Hematopoietic multipotent progenitor cell treated with erythropoietin and hydrocortisone succinate and interleukin-3 and kit ligand, for 4 days (in vitro differentiated cells): ENCODE measurements around the gene SNX9.
A peak's percentile ranks its signal among the peaks of the same experiment; 100 is the strongest.
"Not testable (repeated sequence)": the region's sequence is repeated elsewhere in the genome, so short reads cannot be mapped to it uniquely, and the experiment has no call there.

Source experiments
- DNase-seq: peaks from one replicate; pipeline ENCODE4 v3.0.0-alpha.2; 2015

The SNX9 gene

DNA sequence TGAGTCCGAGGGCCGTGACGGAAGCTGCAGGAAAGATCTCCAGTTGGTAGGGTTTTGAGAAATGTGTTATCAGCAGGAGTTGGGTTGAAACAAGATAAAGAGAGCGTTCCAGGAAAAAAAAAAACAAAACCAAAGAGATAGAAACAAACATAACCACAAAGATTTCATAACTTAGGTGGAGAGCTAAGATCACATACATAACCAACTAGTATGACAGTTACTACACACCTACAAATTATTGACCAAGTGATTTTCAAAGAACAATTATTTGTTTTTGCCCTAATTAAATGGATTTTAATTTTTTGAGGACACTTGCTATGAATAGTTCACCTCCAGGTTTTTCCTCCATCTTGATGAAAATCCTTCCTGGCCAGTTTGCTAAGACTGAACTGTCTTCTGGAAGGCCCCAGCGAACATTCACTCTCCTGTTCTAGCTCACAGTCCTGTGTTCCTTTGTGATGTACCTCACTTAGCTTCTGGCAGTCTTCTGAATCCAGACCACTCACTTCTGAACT, 69.4 kb downstream of the SNX9 start:
- DNase-seq: peak; percentile 74

DNA sequence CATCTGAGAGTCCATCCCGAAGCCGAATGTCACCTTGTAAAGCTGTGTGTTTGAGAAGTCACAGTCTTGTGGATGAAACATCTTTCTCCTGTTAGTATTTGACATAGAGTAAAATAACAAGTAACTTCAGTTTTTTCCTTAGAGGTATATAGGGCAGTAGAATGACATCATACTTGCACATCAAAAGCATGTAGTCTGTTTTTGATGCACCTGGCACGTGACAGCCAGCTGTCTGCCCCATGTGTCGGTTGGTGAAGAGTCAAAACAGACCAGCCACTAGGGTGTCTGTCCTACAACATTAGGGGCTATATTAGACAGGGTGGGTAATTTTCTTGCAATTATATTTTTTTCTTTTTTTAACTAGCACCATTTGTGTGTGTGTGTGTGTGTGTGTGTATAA, 70.2 kb downstream of the SNX9 start:
- DNase-seq: no peak

DNA sequence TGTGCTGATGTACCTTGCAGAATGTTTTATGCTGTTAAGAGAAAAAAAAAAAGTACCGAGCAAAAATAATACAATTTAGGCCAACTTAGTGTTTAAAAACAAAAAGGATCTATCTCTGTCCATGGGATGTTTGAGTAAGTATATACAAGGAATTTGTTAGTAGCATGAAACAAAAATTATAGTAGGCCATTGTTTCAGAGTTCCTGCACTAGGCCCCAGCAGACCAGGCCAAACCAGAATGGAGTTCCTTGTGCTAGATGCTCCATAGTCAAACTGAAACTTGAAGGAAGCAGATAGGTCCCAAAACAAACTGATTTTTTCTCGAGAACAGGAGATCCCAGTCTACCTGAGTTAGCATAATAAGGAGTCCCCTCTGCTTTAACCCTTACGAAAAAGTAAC, 72.5 kb downstream of the SNX9 start:
- no peak for DNase-seq

DNA sequence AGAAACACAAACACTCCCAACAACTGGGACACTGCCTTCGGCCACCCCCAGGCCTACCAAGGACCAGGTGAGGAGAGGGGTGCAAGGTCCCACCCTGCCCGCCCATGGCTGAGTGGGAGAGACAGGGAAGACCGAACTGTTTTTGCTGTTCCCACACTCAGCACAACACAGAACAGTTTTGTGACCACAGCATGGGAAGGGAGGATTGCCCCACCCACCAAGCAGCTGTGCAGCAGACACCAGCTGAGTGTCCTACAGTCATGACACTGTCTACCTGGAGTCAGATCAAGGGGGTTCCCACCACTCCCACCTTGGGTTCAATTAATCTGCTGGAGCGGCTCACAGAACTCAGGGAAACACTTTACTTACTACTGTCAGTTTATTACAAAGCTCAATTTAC, 73.9 kb downstream of the SNX9 start:
- no peak for DNase-seq

DNA sequence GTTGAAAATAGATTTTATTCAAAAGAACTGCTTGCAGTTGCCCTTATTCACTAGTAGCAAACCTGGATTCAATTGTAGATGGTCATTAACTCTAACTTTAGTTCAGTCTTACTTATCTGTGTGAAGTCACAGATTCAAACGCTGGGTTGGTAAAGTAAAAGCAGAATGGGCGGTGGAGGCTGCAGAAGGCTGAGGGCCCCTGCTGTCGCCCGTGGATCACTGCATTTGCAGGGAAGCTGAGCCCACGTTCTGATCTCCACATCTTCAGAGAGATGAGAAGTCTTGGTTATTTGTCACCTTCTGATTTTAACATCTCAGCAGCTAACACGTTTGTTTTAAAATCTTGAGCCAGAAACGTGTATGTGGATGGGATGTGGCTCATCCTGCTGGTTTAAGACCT, 75.1 kb downstream of the SNX9 start:
- peak; percentile 27 for DNase-seq

DNA sequence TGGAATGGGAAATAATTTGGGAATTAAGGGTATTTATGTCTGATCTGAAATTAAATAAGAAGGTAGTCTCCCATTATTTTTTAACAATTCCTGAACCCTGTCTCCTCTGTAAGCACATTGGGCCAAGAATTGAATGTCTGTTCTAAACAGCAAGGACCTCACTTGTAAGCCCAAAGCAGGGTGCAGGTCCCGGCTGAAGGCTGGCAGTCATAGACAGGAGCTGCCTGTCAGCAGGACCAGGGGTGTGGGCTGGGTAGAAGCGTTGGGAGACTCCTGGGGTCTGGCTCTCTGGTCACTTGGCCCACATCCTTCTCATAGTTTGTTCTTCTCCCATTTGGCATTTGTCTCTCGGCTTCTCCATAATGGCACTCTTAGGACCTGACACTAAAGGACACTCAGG, 75.6 kb downstream of the SNX9 start:
- DNase-seq: no peak

DNA sequence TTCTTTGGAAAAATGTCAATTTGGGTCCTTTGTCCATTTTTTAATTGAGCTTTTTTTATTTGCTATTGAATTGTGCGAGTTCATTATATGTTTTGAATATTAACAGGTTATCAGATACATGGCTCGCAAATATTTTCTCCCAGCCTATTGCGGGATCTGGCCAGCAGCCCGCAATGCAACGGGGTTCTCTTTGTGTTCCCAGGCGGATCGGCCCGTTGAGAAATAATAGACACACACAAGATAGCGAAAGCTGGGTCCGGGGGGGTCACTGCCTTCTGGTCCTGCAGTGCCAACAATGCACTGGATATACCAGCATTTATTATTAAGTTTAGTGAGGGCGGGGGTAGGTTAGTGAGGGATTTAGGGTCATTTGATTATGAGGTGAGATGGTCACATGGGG, 77.2 kb downstream of the SNX9 start:
- DNase-seq: not testable (repeated sequence)

DNA sequence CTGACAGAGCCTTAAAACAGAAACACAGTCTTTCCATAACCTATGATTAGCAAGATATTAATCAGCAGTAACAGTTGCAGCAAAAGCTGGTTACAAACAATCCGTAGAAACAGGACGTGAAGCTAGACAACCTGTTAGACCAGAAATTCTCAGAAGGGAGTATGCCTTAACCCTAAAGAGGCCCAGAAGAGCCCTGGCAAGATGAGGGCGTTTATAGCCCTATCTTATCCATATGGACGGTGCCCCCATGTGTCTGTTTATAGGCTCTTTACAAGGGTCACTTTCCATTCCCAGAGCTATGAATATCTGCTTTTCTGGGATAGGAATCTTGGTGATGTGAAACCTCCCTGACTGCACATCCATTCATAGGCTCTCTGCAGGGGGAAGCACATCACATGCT, 77.7 kb downstream of the SNX9 start:
- DNase-seq: not testable (repeated sequence)

DNA sequence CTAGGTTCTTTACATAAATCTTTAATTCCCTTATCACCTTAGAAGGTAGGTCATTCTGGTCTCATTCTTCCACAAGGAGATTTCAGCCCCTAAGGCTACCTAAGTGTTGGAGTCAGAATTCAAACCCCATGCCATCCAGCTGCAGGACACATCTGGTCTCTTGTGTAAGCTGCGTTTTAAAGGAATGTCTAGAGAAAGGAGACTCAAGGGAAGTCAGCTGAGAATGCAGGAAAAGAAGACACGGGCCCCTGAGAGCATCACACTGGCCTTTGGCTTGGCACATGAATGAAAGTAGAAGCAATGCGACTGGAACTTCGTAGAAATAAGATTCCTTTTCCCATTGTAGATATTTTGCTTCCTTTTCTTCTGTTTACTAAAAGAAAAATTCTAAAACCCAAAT, 82.0 kb downstream of the SNX9 start:
- no peak for DNase-seq

DNA sequence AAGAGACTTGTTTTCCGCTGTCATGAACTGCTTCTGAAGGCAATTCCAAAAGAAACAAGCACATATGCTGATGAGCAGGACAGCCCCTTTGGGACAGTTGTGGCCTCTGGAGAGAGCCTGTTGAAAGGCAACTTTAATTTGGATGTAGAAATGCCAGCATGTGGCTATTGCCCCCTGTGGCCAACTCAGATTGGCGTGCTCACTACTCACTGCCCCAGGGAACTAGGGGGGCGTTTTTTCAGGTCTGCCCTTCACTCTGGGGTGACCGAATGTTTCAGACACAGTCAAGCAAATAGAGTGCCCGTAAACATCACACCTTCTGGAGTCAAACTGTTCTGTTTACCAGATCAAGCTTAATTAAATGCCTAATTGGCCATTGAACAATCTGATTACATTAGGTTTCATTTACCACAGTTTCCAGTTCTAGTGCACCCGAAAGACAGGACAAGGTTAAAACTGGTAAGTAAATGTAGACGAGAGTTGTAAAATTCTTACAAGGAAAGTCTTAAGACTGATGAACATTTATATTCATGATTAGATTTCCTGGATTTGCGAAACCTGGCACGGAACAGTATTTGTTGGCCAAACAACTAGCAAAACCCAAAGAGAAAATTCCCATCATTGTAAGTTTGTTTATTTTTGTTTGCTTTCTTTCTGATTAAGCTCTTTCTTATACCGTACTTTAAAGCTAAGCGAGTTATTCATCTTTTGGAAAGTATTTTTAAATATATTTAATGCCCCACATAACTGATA, 82.7 kb downstream of the SNX9 start:
- no peak for DNase-seq

DNA sequence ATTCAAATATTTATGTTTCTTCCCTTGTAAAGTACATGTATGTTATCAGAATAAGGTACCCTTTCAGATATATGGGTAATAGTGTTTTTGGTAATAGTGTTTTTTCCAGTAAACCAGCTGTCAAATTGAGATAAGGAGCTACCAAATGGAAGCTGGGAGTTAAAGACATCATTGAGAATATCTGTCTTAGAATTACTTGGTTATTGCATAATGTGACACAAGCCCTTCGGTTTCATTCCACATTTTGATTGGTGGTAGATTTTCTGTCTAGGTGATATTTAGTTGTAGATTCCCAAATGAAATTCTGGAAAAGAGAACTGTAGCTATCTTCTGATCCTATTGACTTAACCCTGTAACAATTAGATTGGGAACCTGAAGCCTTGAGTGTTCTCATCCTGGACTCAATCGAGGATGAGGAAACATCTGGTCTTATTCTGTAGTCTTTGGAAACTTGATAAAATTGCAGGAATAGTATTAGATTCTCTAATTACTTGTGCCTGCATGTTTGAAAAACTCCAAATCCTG, 83.6 kb downstream of the SNX9 start:
- DNase-seq: peak; percentile 60

DNA sequence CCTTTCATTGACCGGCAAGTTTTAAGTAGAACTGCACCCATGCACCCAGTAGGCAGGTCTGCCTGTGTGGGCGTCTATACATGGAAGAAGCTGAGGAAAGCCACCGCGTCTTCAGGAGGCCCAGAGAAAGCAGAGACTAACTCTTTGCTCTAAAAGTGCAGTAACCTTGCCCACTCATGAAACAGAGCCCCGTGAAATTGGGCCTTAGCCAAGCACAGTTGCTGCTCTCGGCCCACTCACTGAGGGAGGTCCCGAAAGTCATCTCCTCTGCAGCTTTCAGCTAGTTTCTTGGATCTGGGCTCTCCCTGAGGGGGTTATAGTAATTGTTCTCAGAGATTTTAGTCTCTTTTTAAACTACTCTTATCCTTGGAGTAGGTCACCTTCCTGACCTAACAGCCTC, 84.6 kb downstream of the SNX9 start:
- DNase-seq: no peak

DNA sequence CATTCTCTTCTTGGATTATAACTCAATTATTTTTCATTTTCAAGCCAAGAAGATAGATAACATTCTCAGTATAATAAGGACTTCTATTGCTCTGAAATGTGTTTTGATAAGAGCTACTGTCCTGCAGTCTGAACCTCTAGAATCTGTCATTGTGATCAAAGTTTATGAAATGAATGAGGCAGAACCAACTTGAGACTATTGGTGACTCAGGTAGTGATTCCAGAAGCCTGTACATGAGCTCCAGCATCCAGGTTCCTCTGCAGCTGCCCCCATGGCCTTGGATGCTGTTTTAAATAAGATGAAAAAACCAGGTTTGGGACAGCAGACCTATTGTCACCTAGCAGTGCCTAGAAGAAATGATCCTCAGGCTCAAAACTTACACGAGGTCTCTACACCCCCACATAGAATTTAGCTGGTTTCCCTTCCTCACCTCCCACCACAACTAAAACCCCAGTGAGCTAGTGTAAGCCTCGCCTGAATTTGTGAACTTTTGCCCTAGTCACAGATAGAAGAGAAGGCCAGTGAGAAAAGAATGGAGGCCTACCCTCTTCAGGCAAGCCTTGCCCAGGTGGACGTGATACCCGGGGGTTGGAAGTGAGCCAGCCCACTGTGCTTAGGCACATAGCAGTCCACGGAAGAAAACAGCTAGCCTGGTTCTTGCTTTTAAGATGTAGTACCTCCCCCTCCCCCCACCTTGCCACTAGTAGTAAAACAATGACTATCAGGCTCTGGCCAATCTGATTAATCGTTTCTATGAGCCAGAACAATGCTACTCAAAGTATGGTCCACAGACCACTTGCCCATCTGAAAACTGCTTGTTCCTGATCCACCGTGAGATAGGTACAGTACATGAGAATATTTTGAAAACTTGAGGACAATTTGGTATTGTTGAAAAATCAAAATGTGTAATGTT, 85.6 kb downstream of the SNX9 start:
- DNase-seq: no peak

DNA sequence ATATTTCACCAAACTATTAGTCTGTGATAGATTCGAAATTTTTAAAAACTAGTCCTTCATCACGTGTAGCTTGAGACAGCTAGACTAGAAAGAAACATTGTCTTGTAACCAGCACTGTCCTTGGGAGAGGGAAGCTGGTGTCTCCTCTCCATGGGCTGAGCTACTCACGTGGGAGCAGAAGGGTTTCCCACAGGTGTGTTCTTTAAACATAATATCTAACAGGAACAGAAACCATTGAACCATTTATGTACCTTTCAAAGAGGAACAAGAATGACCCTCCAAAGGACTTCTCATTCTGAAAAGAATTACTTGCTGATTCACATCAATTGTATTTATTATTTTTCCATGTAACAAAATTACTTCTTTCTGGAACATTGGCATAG, 86.2 kb downstream of the SNX9 start:
- DNase-seq: no peak

DNA sequence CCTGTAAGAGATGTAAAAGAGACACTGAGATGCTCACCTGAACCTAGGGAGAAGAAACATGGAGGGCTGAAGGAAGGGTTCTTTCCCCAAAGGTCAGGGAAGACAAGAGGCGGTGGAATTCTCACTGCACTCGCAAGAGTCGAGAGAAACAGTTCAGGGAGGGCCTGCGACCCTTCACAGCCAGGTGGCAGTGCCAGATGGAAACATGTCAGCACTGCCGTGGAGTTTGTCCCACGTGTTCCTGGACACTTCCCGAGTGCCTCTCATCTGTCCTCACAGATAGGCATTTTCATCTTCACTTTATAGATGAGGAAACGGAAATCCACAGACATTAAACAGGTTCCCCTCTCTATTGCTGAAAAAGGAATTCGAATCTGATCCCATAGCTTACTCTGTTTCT, 88.2 kb downstream of the SNX9 start:
- DNase-seq: no peak

DNA sequence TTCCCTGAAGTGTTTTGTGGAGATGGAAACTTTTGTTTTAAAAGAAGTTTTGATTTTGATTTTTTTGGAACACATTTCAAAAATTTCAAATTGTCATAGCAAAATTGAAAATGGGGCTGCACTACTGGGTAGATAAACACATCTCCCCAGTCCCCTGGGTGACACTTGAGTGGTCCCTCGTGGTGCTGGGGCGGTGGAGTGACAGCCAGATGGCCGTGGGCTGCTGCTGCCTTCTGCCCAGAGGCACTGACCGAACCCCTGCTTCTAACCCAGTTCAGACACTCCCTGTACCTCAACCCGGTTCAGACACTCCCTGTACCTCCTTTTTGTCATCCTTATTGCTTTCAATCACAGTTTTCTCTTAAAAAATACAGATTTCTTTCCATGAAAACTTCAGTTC, 88.7 kb downstream of the SNX9 start:
- no peak for DNase-seq

DNA sequence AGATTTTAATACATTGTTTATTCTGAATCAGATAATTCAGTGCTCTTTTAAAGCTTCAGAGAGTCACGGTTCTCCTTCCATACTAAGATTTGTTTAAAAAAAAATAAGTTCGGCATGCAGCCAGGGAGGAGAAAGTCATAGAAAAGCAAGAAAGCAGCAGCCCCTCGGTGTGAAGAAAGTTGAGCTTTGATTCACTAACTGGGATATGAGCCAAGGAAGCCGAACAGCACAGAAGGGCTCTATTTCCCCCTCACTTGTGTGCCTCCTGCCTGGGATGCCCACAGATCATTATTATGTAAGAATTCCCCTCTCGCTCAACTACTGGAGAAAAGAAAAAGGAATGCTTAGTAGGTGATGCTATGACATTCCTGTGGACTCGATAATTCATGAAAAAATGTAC, 89.3 kb downstream of the SNX9 start:
- no peak for DNase-seq

DNA sequence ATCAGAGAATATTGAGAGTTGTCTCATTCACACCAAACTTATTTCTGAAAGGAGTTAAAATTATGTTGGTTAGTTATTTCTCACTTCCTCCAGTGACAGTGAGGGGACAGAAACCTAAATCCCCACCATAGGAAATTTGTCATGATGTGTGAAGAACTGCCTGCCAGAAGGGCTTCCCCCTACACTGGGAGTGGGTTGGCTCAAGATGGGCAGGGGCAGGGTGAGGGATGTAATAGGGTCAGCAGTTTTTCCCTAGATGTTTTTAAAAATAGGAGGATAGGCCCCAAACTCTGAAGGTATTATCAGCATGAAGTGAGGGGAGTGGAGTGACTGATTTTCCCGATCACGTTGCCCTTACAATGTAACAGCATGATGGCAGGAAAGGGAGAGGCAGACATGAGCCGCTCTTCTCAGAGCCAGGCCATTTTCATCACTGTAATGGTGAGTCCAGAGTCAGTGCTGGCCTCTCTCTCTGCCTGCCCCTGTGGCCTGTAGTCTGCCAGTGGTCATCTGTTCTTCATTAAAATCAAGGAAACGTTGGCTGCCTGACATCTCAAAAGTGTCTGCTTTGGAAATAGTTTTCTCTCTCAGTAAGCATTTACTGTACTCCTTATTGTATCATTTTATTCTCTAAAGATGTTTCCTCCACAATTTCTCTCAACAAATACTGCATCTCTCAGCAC, 98.8 kb downstream of the SNX9 start:
- no peak for DNase-seq

DNA sequence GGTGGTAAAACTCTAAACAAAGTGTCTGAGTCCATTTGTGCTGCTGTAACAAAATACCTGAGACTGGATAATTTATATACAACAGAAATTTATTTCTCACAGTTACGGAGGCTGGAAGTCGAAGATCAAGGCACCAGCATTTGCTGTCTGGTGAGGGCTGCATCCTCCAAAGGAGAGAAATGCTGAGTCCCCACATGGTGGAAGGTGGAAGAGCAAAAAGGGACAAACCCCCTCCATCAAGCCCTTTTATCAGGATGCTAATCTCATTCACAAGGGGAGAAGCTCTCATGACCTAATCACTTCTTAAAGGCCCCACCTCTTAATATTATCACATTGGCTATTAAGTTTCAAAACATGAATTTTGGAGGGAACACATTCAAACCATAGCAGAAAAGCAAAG, 102.7 kb downstream of the SNX9 start:
- DNase-seq: no peak

DNA sequence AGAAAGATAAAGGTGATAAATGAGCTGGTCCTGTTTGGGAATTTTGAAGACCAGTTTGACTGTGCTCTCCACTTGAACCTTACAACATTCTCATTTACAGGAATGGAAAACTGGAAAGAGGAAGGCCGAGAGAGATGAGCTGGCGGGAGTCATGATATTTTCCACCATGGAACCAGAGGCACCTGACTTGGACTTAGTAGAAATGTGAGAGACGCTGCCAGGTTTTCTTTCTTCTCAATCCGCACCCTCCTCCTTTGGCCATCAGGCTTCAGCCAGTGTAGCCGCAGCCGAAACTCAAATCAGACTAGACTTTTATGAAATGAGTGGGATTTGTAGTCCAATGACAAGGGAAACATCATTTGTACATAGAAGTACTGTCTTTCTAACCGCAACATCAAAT, 104.0 kb downstream of the SNX9 start:
- no peak for DNase-seq

DNA sequence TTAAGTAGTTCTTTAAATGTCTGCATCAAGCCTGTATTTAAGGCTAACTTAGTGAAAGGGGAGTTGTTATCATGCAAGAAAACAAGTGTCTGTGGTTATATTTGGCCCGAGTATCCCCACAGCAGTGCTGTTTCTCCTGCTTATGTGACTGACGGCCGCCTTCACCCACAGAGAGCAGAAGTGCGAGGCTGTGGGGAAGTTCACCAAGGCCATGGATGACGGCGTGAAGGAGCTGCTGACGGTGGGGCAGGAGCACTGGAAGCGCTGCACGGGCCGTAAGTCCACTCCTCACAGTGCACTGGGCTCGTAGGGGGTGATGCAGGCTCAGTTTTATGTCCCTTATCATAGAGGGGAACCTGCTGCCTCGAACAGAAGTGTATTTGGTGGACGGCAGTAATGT, 105.4 kb downstream of the SNX9 start:
- peak; percentile 86 for DNase-seq

DNA sequence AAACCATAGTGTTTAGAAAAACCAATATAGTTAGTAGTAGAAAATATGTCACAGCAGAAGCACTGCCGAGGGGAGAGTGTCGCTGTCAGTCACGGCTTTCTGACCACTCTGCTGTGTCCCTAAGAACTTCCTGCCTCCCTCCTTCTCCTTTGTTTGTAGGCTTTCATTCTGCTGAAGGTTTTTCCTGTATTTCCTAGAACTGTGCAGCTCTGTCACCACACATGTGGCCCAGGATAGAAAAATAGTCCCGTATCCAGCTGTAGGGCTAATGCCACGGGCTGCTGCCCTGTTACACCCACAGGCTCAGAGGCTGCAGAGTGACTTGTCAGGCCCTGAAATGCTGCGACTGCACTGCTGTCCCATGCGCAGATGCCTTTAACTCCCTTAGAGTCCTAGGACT, 106.0 kb downstream of the SNX9 start:
- no peak for DNase-seq

DNA sequence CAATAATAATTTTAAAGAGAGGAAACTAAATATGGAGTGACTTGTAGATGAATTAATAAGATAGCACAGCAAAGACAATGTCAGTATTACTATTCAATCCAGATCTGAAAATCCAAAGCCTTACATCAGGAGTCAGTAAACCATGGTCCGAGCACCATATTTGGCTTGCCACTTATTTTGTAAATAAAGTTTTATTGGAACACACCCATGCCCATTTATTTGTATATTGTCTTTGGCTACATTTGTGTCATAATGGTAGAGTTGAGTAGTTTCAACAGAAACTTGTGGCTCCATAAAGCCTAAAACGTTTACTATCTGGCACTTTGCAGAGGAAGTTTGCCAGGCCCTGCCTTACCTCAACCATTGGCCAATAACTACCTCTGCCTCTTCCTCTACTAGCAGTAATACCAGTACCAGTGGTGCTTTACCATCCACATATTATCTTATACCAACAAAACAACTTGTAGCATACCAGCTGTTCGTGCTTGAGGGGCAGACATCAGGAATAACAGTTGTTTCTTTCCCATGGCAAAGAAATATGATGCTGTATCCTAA, 106.8 kb downstream of the SNX9 start:
- no peak for DNase-seq
